Vagina (tissue), 2 donors: ENCODE measurements around the gene ADRM1.

Experiments
- POLR2A ChIP-seq, 2 donors: fragments of 450-650 bp; IDR thresholded peaks; one replicate each; pipeline ENCODE4 v1.6.1; 2017; ENCODE audit warnings: antibody characterized with exemption in 2 of 2, mild to moderate bottlenecking in 2 of 2, moderate library complexity in 2 of 2
- POLR2AphosphoS5 ChIP-seq, 2 donors: sonication (generic); formaldehyde crosslinking; IDR thresholded peaks; one replicate each; pipeline ENCODE4 v1.9.0; 2017; ENCODE audit warnings: antibody characterized with exemption in 2 of 2, mild to moderate bottlenecking in 2 of 2, low read depth in 1 of 2; ENCODE audit not compliant: insufficient read depth in 1 of 2
- TF ChIP-seq, protein P1 (sequence below), 3 experiments: fragments of 450-650 bp in 2 of 3; fragments of 200-600 bp in 1 of 3; sonication (generic) in 1 of 3; IDR thresholded peaks; one replicate each; pipeline ENCODE4 v1.5.1; 2017 to 2019; ENCODE audit warnings: antibody characterized with exemption in 3 of 3, mild to moderate bottlenecking in 2 of 3, moderate library complexity in 2 of 3

DNA sequence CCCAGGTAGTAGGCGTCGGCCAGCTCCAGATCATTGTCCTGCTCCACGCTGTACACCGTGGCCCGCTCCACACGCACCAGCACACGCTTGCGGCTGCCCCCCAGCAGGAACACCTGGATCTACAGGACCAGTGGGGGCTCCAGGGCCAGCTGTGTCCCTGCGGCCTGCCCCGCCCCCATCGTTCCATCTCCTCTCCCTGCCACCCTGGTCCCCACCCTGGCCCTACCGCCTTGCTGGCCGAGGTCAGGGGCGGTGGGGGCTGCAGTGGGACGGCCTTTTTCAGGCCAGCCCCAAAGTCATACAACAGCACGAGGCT is 9.8 kb downstream of the ADRM1 start:
- TF ChIP-seq, protein P1, sequence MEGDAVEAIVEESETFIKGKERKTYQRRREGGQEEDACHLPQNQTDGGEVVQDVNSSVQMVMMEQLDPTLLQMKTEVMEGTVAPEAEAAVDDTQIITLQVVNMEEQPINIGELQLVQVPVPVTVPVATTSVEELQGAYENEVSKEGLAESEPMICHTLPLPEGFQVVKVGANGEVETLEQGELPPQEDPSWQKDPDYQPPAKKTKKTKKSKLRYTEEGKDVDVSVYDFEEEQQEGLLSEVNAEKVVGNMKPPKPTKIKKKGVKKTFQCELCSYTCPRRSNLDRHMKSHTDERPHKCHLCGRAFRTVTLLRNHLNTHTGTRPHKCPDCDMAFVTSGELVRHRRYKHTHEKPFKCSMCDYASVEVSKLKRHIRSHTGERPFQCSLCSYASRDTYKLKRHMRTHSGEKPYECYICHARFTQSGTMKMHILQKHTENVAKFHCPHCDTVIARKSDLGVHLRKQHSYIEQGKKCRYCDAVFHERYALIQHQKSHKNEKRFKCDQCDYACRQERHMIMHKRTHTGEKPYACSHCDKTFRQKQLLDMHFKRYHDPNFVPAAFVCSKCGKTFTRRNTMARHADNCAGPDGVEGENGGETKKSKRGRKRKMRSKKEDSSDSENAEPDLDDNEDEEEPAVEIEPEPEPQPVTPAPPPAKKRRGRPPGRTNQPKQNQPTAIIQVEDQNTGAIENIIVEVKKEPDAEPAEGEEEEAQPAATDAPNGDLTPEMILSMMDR (IDR thresholded peaks at IDR 0.05), result no peak
- TF ChIP-seq POLR2A (IDR thresholded peaks at IDR 0.05) (no peak), POLR2AphosphoS5 (IDR thresholded peaks at IDR 0.05; ENCODE audit: insufficient read depth in 1 of 2, low read depth in 1 of 2) (no peak)
